GM21367 (cell line): ENCODE measurements around the gene HELQ.
A peak's percentile ranks its signal among the peaks of the same experiment; 100 is the strongest.

ENCODE experiments used
- ATAC-seq: cut with Tn5 transposase; IDR thresholded peaks from one replicate; pipeline ENCODE4 v1.9.1; 2021; ENCODE audit not compliant: unreplicated experiment

Gene HELQ

DNA sequence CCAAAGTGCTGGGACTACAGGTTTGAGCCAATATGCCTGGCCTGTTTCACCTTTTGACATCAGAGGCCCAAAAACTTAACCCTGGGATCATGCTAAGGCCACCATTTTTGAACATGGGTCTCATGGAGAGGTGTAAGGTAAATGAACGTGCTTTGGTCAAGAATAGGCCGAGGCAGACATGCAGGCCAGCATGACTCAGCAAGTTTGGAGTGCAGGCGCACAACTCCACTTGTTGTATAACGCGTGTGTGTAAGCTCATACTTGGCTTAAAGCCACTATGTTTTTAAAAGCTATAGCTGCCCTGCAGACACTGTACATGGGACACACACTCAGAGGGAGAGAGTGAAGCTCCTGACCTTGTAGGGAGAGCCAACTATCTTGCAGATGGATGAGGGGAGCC, 77.2 kb downstream of the HELQ start:
- ATAC-seq: no peak

- no peak for ATAC-seq
Observed at GRCh38 chr4:83372931-83373330, 82.7 kb downstream of the HELQ start.

GRCh38 chr4:83371936-83372335, 83.7 kb downstream of the HELQ start:
- no peak for ATAC-seq

DNA sequence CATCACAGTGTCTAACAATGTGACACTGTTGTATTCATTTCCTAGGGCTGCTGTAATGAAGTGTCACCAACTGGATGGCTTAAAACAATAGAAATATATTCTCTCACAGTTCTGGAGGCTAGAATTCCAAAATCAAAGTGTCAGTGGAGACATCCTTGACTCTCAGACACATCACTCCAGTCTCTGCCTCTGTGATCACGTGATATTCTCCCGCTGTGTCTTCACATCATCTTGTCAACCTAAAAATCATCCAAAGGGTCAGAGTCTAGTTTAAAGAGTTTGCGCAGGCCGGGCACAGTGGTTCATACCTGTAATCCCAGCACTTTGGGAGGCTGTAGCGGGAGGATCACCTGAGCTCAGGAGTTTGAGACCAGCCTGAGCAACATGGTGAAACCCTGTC, 84.4 kb downstream of the HELQ start:
- ATAC-seq: no peak

DNA sequence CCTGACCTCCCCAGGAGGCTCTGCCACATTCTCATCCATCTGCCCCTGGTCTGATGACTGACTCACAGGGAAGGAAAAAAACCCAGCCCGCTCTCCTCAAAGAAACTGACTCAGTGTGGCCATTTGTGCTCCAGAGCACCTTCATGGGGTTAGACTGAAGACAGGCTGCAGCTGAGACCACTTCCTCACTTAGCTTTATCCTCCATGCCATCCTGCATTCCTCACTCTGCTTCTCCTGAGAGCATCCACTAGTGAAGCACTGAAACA, 85.0 kb downstream of the HELQ start:
- ATAC-seq: no peak

GRCh38 chr4:83369831-83370639, 85.6 kb downstream of the HELQ start:
- ATAC-seq: no peak

DNA sequence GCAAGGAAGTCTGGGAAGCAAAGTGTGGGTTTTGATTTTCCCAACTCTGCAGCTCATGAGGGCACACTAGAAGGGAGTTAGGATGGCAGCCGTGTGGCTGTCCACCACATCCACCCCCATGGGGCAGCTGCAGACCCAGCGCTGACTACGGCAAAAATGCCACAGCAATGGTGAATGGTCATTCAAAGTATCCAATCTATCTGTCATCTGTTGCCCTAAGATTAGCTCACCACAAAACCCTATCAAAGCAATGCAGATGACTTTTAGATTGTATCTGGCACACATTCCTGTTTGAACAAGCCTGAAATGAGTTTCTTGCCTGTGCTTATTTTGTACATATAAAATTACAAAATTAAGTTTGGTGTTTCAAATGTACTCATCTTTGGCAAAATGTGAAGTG, 91.3 kb downstream of the HELQ start:
- ATAC-seq: no peak

GRCh38 chr4:83362492-83363329, 92.9 kb downstream of the HELQ start:
- peak; percentile 68 for ATAC-seq

DNA sequence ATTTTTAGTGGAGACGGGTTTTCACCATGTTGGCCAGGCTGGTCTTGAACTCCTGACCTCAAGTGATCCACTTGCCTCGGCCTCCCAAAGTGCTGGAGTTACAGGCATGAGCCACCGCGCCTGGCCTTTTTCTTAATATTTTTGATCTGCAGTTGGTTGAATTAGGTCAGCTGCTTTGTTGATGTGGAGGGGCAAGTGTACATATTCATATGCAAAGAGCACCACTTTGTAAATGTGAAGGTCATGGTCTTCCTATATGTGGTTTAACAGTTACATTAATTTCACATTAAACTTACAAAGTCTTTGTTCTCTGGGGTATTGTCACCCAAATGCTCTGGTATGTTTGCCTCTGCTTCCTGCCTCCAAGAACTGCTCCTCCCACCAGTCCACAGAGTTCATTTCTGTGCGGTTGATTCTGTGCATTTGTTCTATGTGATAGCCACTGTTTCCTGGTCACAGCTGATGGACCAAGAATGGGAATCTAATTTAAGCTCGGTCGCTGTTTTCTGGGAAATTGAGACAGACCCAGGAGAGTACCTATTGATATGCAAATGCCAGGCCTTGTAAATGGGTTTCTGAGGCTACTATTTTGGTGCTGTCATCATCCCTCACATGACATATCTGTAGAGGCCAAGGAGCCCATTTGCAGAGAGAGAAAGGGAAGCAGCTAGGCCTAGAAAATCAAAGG, 94.1 kb downstream of the HELQ start:
- no peak for ATAC-seq

DNA sequence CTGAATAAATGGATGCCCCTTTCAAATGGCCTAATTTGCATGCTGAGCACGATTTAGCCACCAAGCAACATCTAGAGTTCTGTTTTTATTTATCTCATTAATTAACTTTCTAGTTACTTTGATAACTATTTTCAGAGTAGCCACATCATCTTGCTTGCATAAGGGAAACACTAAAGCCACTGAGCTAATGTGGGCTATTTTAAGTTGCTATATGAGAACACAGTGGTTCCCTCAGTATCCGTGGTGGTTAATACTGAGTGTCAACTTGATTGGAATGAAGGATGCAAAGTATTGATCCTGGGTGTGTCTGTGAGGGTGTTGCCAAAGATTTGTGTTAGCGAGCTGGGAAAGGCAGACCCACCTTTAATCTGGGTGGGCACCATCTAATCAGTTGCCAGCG, 95.6 kb downstream of the HELQ start:
- ATAC-seq: no peak

DNA sequence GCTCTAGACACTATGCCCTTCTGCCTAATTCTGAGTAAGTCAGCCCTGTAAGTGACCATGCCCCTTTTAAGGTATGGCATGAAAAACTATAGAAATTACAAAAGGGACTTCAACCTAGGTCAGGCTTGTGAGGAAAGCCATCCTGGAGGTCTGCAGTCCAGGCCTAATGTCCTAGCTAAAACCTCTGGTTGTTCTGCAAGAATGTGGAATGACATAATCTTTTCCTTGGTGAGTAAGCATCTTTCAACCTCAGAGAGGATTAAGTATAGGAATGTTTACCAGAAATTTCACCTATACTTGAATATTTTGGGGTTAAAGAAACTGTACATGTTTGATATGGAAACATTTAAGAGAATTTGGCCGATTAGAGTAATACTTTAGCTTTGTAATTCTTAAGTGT, 97.2 kb downstream of the HELQ start:
- no peak for ATAC-seq
